AG04450 (cell line): ENCODE measurements around the gene TEX261. TPM values are rescaled to one million over a fixed set of nuclear protein-coding genes. Genes with fewer than 3 reads are reported as not detected.
A peak's percentile ranks its signal among the peaks of the same experiment; 100 is the strongest.

Experiments used
- CTCF ChIA-PET: fragments of 300-600, 350-600 bp; formaldehyde crosslinking; extraction: SDS; loops from one replicate; lab custom pipeline; 2022; ENCODE audit warnings: antibody characterized with exemption, inconsistent platforms; lab: Charles Lee
- POLR2A ChIA-PET: fragments of 350-600 bp; formaldehyde crosslinking; extraction: SDS; loops from one replicate; lab custom pipeline; 2021; ENCODE audit warnings: antibody characterized with exemption, inconsistent platforms; lab: Yijun Ruan, JAX
- DNase-seq: peaks from one replicate; pipeline ENCODE4 v3.0.0-alpha.2; 2011; ENCODE audit warnings: low read depth, low spot score
- H3K27ac ChIP-seq: one replicate; pipeline ENCODE4 v1.5.1; 2012; ENCODE audit warnings: low read depth, low read length, control low read depth
- H3K27me3 ChIP-seq: one replicate; pipeline ENCODE4 v1.6.0; 2012; ENCODE audit warnings: low read length; ENCODE audit not compliant: control insufficient read depth, insufficient read depth
- H3K4me3 ChIP-seq: 2 replicates; pipeline ENCODE4 v1.5.1; 2011; ENCODE audit warnings: mild to moderate bottlenecking, low read depth, low read length, control low read depth
- H3K9me3 ChIP-seq: 2 replicates; pipeline ENCODE4 v1.5.1; 2012; ENCODE audit warnings: low read length; ENCODE audit not compliant: control insufficient read depth, insufficient read depth
- CTCF ChIP-seq: IDR thresholded peaks from 2 replicates; pipeline ENCODE4 v1.5.1; 2011; ENCODE audit warnings: low read depth, low read length, control low read depth, inconsistent platforms
- polyA plus RNA-seq: library from polyadenylated mRNA; depleted of rRNA; stranded (reverse); fragments of >200 nt; gene quantifications from 2 replicates; pipeline ENCODE4 v1.2.3, GENCODE V29; 2011

TEX261 gene
- polyA plus RNA-seq, 1 experiment = 106 TPM

GRCh38 chr2:70943205-70943871 lies 51.3 kb downstream of the TEX261 start:
- ChIA-PET CTCF (interaction anchor here (0.6 to 2.9 kb wide), 2 partner anchors 13 to 73 kb away, joined by 3 to 10 read pairs; no protein-coding TSS in a partner anchor), POLR2A (no interaction called here)
- Histone ChIP-seq H3K27ac (no peak overlapping the region), H3K4me3 (no peak overlapping the region), H3K9me3 (no peaks in the 10 kb centered on the region), H3K27me3 (no peaks in the 10 kb centered on the region)
- no peak for TF ChIP-seq CTCF
- no peak for DNase-seq

DNA sequence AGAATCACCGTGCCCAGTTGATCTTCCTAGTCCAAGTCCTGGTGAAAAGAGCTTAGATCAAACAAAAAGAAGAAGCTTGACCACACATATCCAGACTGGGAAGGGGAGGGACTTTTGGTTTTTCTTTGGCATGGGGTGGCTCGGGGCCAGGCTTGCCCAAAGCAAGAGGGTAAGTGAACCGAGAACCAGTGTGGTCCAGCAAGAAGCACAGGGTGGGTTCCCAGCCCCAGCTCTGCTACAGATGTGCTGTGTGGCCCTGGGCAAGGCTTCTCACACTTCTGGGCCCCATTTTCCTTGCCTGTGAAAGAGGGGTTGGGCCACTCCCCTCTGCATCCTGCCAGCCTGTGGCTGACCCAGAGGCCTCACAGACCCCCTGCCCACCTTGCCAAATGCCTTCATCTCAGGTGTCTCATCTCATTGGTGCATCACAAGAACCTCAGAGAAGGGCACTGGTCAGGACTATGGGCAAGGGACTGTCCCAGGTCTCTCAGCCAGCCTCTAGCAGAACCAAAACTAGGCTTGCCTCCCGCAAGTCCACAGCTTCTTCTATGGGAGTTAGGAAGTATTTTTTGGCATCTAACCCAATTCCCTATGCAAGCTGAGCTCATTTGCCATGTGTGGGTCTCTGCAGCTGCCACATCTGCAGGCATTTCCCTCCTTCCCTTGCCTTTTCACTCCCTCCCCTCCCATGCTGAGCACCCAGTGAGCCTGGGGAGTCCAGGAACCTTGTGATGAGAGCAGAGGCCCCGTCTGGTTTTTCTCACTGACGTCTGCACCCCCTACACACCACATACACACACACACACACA lies 52.1 kb downstream of the TEX261 start:
- DNase-seq = peak; percentile 4
- CTCF ChIA-PET = interaction anchor here (0.6 to 2.9 kb wide), 3 partner anchors 12 to 72 kb away, joined by 3 to 10 read pairs (median 3); no protein-coding TSS in a partner anchor
- no peak overlapping the region for H3K27ac ChIP-seq

GRCh38 chr2:70941701-70942100 lies 53.0 kb downstream of the TEX261 start:
- Histone ChIP-seq H3K9me3 (no peaks in the 10 kb centered on the region; the same call in 1 of the 2 replicates), H3K27ac (no peak overlapping the region), H3K4me3 (no peak overlapping the region), H3K27me3 (no peaks in the 10 kb centered on the region)
- CTCF ChIA-PET = interaction anchor here (1.4 to 2.9 kb wide), 3 partner anchors 21 to 71 kb away, joined by 3 to 10 read pairs (median 4); no protein-coding TSS in a partner anchor
- no peak for TF ChIP-seq CTCF
- DNase-seq = no peak
- POLR2A ChIA-PET = no interaction called here

More for the DNA sequence above, 52.1 kb downstream of the TEX261 start:
- H3K27me3 ChIP-seq = no peaks in the 10 kb centered on the region
- no peak overlapping the region for H3K4me3 ChIP-seq
- no peak for TF ChIP-seq CTCF
- POLR2A ChIA-PET = no interaction called here
- no peaks in the 10 kb centered on the region for H3K9me3 ChIP-seq

DNA sequence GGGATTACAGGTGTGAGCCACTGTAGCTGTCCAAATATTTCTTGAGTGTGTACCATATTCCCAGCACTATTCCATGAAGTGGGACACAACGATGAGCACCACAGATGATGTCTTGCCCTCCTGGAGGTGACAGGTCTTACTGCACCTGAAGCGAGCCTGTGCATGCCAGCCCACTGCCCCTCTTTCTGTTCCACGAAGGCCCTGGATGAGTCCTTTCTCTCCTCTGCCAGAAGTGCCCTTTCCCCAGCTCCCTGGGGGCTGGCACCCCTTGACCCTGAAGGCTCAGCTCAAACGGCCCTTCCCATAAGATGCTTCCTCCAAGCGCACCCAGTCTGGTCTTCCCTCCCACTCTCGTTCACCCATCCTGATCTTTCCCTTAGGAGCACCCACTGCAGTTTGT lies 53.5 kb downstream of the TEX261 start:
- ChIA-PET POLR2A (no interaction called here), CTCF (interaction anchor here (0.6 to 2.9 kb wide), 4 partner anchors 20 to 130 kb away, joined by 3 to 10 read pairs (median 4); no protein-coding TSS in a partner anchor)
- no peaks in the 10 kb centered on the region; the same call in 1 of the 2 replicates for H3K9me3 ChIP-seq
- H3K27me3 ChIP-seq = no peaks in the 10 kb centered on the region
- peak overlapping the region; percentile 11 for H3K27ac ChIP-seq
- no peak overlapping the region for H3K4me3 ChIP-seq
- DNase-seq = no peak
- TF ChIP-seq CTCF = no peak
